Uterus (tissue), 4 donors: ENCODE results near the gene ZNF428. TPM values are rescaled to one million over a fixed set of nuclear protein-coding genes. Genes with fewer than 3 reads are reported as not detected.
A peak's percentile ranks its signal among the peaks of the same experiment; 100 is the strongest.

Experiments
- DNase-seq, 2 donors: peaks; one replicate each; pipeline ENCODE4 v3.0.0-alpha.2; 2019 to 2020
- H3K27ac ChIP-seq, 2 donors: fragments of 200-600 bp; sonication (generic); 1 replicate in 1 of 2; 2 replicates in 1 of 2; pipeline ENCODE4 v1.5.1; 2016 to 2018
- H3K27me3 ChIP-seq, 2 donors: fragments of 200-600 bp; sonication (generic); one replicate each; pipeline ENCODE4 v1.5.1; 2018 to 2019; ENCODE audit warnings: control low read depth in 1 of 2
- H3K36me3 ChIP-seq, 2 donors: fragments of 200-600 bp; sonication (generic); one replicate each; pipeline ENCODE4 v1.5.1; 2019; ENCODE audit warnings: control low read depth in 1 of 2
- H3K4me1 ChIP-seq, 2 donors: fragments of 200-600 bp; sonication (generic); one replicate each; pipeline ENCODE4 v1.5.1; 2018 to 2019; ENCODE audit warnings: control low read depth in 1 of 2
- H3K4me3 ChIP-seq, 2 donors: fragments of 200-600 bp; sonication (generic); 1 replicate in 1 of 2; 2 replicates in 1 of 2; pipeline ENCODE4 v1.5.1; 2018 to 2019; ENCODE audit warnings: mild to moderate bottlenecking in 1 of 2
- H3K9me3 ChIP-seq, 2 donors: fragments of 200-600 bp; sonication (generic); one replicate each; pipeline ENCODE4 v1.5.1; 2019; ENCODE audit warnings: control low read depth in 1 of 2
- CTCF ChIP-seq, 4 experiments: fragments of 200-600 bp in 2 of 4; fragments of 450-650 bp in 2 of 4; sonication (generic) in 2 of 4; IDR thresholded peaks; one replicate each; pipeline ENCODE4 v1.5.1; 2016 to 2019; ENCODE audit warnings: antibody characterized with exemption in 4 of 4, mild to moderate bottlenecking in 2 of 4, moderate library complexity in 1 of 4
- POLR2A ChIP-seq, 2 donors: fragments of 450-650 bp; IDR thresholded peaks; one replicate each; pipeline ENCODE4 v1.6.1; 2016; ENCODE audit warnings: antibody characterized with exemption in 2 of 2, mild to moderate bottlenecking in 1 of 2, moderate library complexity in 1 of 2
- intact Hi-C: fragments of 100-400 bp; cut with DNase I; formaldehyde crosslinking; loops from one replicate; pipeline ENCODE4 v1.15.1; 2023; ENCODE audit warnings: low total_unique reads
- total RNA-seq, 4 donors: library from RNA; depleted of rRNA in 3 of 4; stranded (reverse); fragments of >200 nt in 3 of 4; gene quantifications; one replicate each; pipeline versions ENCODE4 v1.1.0 to v1.2.4, GENCODE V29; 2014 to 2023
- donor health status: DM: yes; HTN: yes; CAD: no.

Gene ZNF428
- total RNA-seq, 4 donors from 2014 or later, result 1.5 to 83.3 (median 44.5) TPM

GRCh38 chr19:43575156-43575950 is 44.1 kb downstream of the ZNF428 start, which contains the start of the genes PINLYP and XRCC1:
PINLYP (plus strand) TSS chr19:43575801; CDS start chr19:43577192, 1,391 bp downstream.
XRCC1 (minus strand) TSS chr19:43575527; CDS start chr19:43575458, 69 bp downstream.
- H3K36me3 ChIP-seq, result no peaks in the 10 kb centered on the region
- peaks cover 0 to 5% of the 10 kb centered on the region in 2 donors for H3K4me1 ChIP-seq
- peak within 1 kb of the TSS; percentile 85 to 89 for H3K27ac ChIP-seq
- peak within 1 kb of the TSS; percentile 79 to 95 for H3K4me3 ChIP-seq
- no peaks in the 10 kb centered on the region for H3K9me3 ChIP-seq
- no peak for TF ChIP-seq CTCF (IDR thresholded peaks at IDR 0.05)
- TF ChIP-seq POLR2A (IDR thresholded peaks at IDR 0.05), result peak; percentile 55 to 67
- intact Hi-C loops, result loop anchor here (5.0 kb wide), 1 partner anchor 92 kb away; no protein-coding TSS in a partner anchor
- peak; percentile 97 to 98 for DNase-seq
- H3K27me3 ChIP-seq, result no peaks in the 10 kb centered on the region

DNA sequence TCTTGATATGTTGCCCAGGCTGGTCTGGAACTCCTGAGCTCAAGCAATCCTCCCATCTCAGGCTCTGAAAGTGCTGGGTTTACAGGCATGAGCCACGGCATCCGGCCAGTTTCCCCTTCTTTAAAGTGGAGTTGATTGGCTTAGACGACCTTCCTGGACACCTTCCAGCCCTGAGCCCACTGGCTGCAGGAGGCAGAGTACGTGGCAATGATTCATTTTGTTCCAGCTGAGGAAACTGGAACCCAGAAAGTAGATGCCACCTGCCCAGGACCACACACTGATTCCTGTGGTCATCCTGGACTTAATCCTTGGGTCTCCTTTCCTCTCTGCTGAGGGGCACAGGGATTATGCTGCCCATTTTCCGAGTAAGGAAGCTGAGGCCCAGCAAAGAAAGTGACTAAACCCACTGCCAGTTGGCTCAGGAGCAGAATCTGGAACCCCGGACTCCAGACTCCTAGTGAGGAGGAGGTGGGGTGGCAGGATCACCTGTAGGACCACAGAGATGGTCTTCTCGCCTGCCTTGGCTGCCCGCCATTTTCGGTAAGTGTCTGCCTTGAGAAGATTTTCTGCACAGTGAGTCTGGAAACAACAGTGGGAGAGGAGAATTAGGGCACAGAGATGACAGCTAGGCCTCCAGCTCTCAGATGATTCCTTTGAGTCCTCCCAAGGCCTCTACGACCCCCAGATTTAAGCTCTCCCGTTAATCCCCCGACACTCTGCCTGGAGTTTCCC is 44.8 kb downstream of the ZNF428 start:
- no peak for DNase-seq
- intact Hi-C loops, result loop anchor here (5.0 kb wide), 1 partner anchor 93 kb away; no protein-coding TSS in a partner anchor
- peak overlapping the region; percentile 79 to 95 for H3K4me3 ChIP-seq
- peaks cover 0 to 5% of the 10 kb centered on the region in 2 donors for H3K4me1 ChIP-seq
- H3K27me3 ChIP-seq, result no peaks in the 10 kb centered on the region
- H3K27ac ChIP-seq, result peak overlapping the region; percentile 85 to 89
- H3K9me3 ChIP-seq, result no peaks in the 10 kb centered on the region
- no peaks in the 10 kb centered on the region for H3K36me3 ChIP-seq
- TF ChIP-seq POLR2A (IDR thresholded peaks at IDR 0.05) (no peak), CTCF (IDR thresholded peaks at IDR 0.05) (no peak)

GRCh38 chr19:43572171-43572588 is 47.2 kb downstream of the ZNF428 start:
- H3K36me3 ChIP-seq, result no peaks in the 10 kb centered on the region
- H3K4me3 ChIP-seq, result no peak overlapping the region
- no peak overlapping the region for H3K27ac ChIP-seq
- no peaks in the 10 kb centered on the region for H3K9me3 ChIP-seq
- TF ChIP-seq CTCF (IDR thresholded peaks at IDR 0.05) (no peak), POLR2A (IDR thresholded peaks at IDR 0.05) (no peak)
- intact Hi-C loops, result no loop called here
- H3K27me3 ChIP-seq, result no peaks in the 10 kb centered on the region
- DNase-seq, result no peak
- H3K4me1 ChIP-seq, result peaks cover 0 to 5% of the 10 kb centered on the region in 2 donors

- Histone ChIP-seq H3K4me1 (peaks cover 0 to 5% of the 10 kb centered on the region in 2 donors), H3K27ac (no peak overlapping the region), H3K36me3 (no peaks in the 10 kb centered on the region), H3K9me3 (no peaks in the 10 kb centered on the region), H3K4me3 (no peak overlapping the region), H3K27me3 (no peaks in the 10 kb centered on the region)
- intact Hi-C loops, result no loop called here
- TF ChIP-seq POLR2A (IDR thresholded peaks at IDR 0.05), result no peak
- no peak for TF ChIP-seq CTCF (IDR thresholded peaks at IDR 0.05)
- no peak for DNase-seq
These were observed 49.1 kb downstream of the ZNF428 start for GRCh38 chr19:43570174-43570791.
